Measurements from ENCODE around the gene EXO5. TPM values are rescaled to one million over a fixed set of nuclear protein-coding genes. Genes with fewer than 3 reads are reported as not detected.
"Not testable (repeated sequence)": the region's sequence is repeated elsewhere in the genome, so short reads cannot be mapped to it uniquely, and the experiment has no call there.

EXO5 gene
- total and polyA plus RNA-seq, 12 donors = 1.8 to 11.1 (median 7.3) TPM

GRCh38 chr1:40553017-40553416, 44.5 kb downstream of the EXO5 start:
- Histone ChIP-seq H3K27me3 (no peaks in the 10 kb centered on the region), H3K4me3 (no peak overlapping the region), H3K4me1 (replicated peaks in 1 of 2) (no peaks in the 10 kb centered on the region), H3K36me3 (replicated peaks in 1 of 2) (no peaks in the 10 kb centered on the region), H3K9me3 (replicated peaks in 1 of 3) (no peaks in the 10 kb centered on the region), H3K27ac (no peak overlapping the region)
- intact Hi-C loops (cut with DNase I) = no loop called here
- WGBS, 4 donors = 64 to 71% (median 68%) methylated on average over 4 of the region's 4 CpGs
- DNase-seq = no peak
- TF ChIP-seq CTCF (IDR thresholded peaks at IDR 0.05) = no peak
- TF ChIP-seq POLR2A (IDR thresholded peaks at IDR 0.05) = no peak

DNA sequence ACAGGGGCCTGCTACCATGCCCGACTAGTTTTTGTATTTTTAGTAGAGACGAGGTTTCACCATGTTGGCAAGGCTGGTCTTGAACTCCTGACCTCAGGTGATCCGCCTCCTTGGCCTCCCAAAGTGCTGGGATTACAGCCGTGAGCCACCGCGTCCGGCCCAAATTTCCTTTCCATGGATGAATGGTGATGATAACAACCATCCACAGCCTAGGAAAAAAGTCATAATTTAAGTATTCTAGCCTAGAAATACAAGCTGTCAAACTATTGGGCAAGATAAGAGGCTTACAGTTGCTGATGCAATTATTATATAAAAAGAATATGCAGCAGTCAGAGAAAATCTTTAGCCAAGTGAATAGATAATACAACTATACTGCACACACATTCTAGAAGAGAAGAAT, 46.2 kb downstream of the EXO5 start:
- H3K4me3 ChIP-seq; H3K27me3 ChIP-seq; intact Hi-C loops (cut with DNase I); H3K4me1 ChIP-seq (replicated peaks in 1 of 2); H3K9me3 ChIP-seq (replicated peaks in 1 of 3); H3K27ac ChIP-seq; H3K36me3 ChIP-seq (replicated peaks in 1 of 2); DNase-seq: not testable (repeated sequence)
- 79 to 88% (median 80%) methylated on average over 6 to 7 of the region's 7 CpGs for WGBS, 4 donors

DNA sequence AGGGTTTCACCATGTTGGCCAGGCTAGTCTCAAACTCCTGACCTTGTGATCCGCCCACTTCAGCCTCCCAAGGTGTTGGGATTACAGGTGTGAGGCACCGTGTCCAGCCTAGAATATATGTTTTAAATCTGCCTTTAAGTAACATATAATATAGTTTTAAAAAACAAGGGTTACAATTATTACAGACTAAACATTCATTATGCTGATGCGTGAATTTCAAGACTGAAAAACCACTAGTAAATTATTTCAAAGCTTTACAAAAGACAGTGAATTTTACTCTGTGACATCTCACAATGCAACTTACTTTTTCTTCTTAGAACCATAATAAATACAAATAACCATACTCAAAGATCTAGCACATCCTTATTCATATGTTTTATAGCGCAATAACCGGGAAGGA, 47.6 kb downstream of the EXO5 start:
- 90 to 94% (median 93%) methylated on average over 5 of the region's 5 CpGs for WGBS, 4 donors
- Histone ChIP-seq H3K27ac (no peak overlapping the region), H3K4me1 (replicated peaks in 1 of 2) (no peaks in the 10 kb centered on the region), H3K27me3 (no peaks in the 10 kb centered on the region), H3K36me3 (replicated peaks in 1 of 2) (no peaks in the 10 kb centered on the region), H3K4me3 (no peak overlapping the region), H3K9me3 (replicated peaks in 1 of 3) (no peaks in the 10 kb centered on the region)
- DNase-seq = no peak
- no peak for TF ChIP-seq POLR2A (IDR thresholded peaks at IDR 0.05)
- TF ChIP-seq CTCF (IDR thresholded peaks at IDR 0.05) = no peak
- intact Hi-C loops (cut with DNase I) = no loop called here

- H3K9me3 ChIP-seq (replicated peaks in 1 of 3); DNase-seq; H3K27me3 ChIP-seq; H3K36me3 ChIP-seq (replicated peaks in 1 of 2); H3K4me3 ChIP-seq; H3K4me1 ChIP-seq (replicated peaks in 1 of 2); H3K27ac ChIP-seq; intact Hi-C loops (cut with DNase I): not testable (repeated sequence)
- WGBS, 4 donors = 80 to 91% (median 87%) methylated on average over 1 of the region's 1 CpG
These were observed 49.7 kb downstream of the EXO5 start for GRCh38 chr1:40558241-40558640.

GRCh38 chr1:40562185-40562584, 53.6 kb downstream of the EXO5 start:
- no peaks in the 10 kb centered on the region for H3K27me3 ChIP-seq
- H3K4me1 ChIP-seq (replicated peaks in 1 of 2) = no peaks in the 10 kb centered on the region
- H3K4me3 ChIP-seq = no peak overlapping the region
- intact Hi-C loops (cut with DNase I) = no loop called here
- DNase-seq = no peak
- no peaks in the 10 kb centered on the region for H3K9me3 ChIP-seq (replicated peaks in 1 of 3)
- TF ChIP-seq POLR2A (IDR thresholded peaks at IDR 0.05) (no peak), CTCF (IDR thresholded peaks at IDR 0.05) (no peak)
- H3K36me3 ChIP-seq (replicated peaks in 1 of 2) = no peaks in the 10 kb centered on the region
- no peak overlapping the region for H3K27ac ChIP-seq
- 83 to 92% (median 90%) methylated on average over 2 of the region's 2 CpGs for WGBS, 4 donors

Data from adrenal gland (tissue), 12 donors.